Measurements from ENCODE around the gene CES2.
A peak's percentile ranks its signal among the peaks of the same experiment; 100 is the strongest.
"Not testable (repeated sequence)": the region's sequence is repeated elsewhere in the genome, so short reads cannot be mapped to it uniquely, and the experiment has no call there.

The CES2 gene

DNA sequence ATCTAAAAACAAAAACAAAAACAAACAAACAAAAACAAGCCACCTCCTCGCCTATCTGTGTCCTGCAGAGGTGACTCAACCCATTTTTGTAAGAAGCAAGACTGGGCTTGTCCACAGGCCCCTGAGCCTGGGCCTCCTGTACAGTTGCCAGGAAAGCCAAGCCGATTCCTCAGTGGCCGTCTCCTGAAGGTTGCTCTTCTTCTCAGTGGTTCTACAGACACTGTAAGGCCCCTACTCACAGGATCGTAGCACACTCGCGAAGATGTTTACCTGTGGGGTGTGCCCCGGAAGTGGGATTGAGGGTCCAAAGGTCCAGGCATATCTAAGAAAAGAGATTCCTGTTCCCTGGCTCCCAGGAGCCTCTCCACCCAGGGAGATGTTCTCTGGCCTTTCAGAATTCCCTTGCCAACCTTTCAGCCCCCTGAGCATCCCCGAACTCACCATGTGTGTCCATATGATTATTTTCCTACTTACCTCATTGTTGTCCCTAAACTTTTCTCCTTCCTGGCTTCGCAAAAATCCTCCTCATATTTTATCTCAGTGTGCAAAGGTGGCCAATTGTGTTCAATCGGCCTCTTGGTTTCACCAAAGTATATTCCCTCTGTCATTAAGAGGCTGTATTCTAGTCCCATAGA, 18.3 kb downstream of the CES2 start:
- DNase-seq (ENCODE audit: low spot score): no peak

DNA sequence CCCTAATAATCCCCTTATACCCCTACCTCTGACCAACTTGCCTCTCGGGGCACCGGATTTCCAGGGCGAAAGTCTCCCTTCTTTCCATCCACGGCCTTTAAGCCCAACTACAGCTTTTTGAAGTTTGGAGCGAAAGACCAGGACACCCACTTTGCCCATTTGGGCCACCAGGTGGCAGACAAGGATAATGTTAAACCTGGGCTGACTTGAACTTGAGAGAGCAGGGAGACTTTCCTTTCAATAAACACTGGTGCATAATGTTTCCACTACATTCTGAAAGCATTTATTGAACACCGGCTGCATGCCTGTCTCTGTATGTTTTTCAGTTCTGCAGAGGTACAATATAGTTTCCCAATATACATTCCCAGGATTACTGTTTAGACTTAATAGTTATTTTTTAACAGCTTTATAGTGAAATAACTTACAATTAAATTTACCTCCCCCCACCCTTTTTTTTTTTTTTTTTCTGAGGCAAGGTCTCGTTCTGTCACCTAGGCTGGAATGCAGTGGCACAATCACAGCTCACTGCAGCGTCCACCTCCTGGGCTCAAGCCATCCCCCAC, 18.9 kb downstream of the CES2 start:
- DNase-seq (ENCODE audit: low spot score): peak; percentile 89

DNA sequence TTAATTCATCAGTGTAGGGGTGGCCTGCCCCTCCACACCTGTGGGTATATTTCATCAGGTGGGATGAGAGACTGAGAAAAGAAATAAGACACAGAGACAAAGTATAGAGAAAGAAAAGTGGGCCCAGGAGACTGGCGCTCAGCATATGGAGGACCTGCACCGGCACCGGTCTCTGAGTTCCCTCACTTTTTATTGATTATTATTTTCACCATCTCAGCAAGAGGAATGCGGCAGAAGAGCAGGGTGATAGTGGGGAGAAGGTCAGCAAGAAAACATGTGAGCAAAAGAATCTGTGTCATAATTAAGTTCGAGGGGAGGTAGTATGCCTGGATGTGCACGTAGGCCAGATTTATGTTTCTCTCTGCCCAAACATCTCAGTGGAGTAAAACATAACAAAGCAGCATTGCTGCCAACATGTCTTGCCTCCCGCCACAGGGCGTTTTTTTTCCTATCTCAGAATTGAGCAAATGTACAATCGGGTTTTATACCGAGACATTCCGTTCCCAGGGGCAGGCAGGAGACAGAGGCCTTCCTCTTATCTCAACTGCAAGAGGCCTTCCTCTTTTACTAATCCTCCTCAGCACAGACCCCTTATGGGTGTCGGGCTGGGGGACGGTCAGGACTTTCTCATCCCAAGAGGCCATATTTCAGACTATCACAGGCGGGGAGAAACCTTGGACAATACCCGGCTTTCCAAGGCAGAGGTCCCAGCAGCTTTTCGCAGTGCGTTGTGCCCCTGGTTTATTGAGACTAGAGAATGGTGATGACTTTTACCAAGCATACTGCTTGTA, 20.2 kb downstream of the CES2 start:
- not testable (repeated sequence) for DNase-seq (ENCODE audit: low spot score)

DNA sequence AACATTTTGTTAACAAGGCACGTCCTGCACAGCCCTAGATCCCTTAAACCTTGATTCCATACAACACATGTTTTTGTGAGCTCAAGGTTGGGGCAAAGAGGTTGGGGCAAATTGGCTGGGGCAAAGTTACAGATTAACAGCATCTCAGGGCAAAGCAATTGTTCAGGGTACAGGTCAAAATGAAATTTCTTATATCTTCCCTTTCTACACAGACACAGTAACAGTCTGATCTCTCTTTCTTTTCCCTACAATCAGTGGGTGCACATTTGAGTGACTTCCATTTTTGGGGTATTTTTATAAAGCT, 20.8 kb downstream of the CES2 start:
- not testable (repeated sequence) for DNase-seq (ENCODE audit: low spot score)

DNA sequence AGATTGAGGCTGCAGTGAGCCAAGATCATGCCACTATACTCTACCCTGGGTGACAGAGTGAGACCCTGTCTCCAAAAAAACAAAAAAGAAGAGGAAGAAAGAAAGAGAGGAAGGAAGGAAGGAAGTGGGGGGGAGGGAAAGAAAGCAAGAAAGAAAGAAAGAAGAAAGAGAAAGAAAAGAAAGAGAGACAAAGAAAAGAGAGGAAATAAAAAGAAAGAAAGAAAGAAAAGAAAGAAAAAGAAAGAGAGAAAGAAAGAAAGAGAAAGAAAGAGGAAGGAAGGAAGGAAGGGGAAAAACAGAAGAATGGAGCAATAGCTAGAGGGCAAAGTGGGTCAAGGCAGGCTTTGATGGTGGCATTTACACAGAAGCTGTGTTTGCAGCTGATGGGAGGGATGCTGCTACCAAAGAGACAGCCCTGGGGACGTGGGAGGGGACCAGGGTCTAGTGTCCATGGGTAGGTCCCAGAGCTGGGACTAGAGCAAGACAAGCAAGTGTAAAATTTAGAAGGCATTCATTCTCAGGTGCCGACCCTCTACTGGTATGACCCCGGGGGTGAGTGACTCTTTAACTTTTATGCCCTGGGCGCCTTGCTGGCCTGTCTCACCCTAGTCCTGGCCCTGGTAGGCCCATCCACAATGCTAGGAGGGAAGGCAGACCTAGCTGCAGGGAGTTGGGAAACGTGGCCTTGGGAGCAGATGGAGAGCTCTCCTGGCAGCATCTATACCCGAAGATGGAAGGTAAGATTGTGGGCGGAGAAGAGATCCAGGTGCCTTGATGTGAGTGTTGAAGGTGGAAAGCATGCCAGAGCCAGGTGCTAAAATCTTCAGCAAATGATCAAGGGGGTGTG, 23.8 kb downstream of the CES2 start:
- no peak for DNase-seq (ENCODE audit: low spot score)

DNA sequence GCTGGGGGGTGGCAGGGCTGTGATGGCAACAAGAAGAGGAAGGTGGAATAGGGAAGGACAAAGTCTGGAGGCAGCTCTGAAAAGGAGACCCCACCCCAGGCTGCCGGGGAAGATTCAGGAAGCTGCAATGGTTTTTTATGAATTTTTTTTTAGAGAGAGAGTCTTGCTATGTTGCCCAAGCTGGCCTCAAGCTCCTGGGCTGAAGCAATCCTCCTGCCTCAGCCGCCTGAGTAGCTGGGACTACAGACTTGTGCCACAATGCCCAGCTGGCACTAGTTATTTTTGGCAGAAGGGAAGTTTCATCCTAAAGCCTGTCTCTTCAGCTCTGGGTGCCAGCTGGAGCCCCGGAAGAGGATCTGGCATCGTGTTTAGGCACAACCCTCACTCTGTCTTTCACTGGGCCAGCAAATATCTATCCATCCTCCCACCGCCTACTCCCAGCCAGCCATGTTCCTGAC, 24.4 kb downstream of the CES2 start:
- DNase-seq (ENCODE audit: low spot score): peak; percentile 67

DNA sequence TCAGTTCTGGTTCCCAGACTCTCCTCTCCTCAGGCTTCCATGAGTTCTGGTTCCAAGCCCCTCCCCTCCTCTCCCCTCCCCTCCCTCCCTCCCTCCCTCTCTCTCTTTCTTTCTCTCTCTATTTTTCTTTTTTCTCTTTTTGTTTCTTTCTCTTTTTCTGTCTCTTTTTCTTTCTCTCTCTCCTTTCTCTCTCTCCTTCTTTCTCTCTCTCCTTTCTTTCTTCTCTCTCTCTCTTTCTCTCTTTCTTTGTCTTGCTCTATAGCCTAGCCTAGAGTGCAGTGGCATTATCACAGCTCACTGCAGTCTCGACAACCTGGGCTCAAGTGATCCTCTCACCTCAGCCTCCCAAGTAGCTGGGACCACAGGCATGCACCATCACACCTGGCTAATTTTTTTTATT, 25.0 kb downstream of the CES2 start:
- no peak for DNase-seq (ENCODE audit: low spot score)

DNA sequence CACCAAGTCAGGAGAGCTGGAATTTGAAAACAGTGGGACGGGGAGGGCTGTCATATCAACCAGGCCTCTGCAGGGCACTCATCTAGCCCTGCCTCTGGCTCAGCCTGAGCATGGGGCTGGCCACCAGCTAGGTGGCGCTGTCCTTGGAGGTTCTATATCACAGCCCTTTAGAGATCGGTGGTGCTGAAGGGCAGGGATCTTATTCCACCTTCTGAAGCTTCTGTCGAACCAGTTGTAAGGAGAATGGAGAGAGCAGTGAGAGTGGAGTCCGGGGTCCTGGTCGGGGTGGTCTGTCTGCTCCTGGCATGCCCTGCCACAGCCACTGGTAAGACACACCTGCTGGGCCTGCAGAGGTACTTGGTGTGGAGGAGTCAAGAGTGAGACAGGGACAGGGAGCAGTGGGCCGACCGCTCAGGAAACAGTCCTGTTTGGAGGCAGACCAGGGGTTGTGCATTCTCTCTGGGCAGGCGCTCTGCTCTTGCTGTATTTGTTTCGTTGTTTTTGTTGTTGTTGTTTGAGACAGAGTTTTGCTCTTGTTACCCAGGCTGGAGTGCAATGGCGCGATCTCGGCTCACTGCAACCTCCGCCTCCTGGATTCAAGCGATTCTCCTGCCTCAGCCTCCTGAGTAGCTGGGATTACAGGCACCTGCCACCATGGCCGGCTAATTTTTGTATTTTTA, 25.9 kb downstream of the CES2 start, which contains the start of gene CES3:
Gene CES3 (plus strand): TSS at position 202 of the 680 bp plus-strand sequence. CDS start 42 bp downstream, at position 244.
- DNase-seq (ENCODE audit: low spot score): peak; percentile 73

DNA sequence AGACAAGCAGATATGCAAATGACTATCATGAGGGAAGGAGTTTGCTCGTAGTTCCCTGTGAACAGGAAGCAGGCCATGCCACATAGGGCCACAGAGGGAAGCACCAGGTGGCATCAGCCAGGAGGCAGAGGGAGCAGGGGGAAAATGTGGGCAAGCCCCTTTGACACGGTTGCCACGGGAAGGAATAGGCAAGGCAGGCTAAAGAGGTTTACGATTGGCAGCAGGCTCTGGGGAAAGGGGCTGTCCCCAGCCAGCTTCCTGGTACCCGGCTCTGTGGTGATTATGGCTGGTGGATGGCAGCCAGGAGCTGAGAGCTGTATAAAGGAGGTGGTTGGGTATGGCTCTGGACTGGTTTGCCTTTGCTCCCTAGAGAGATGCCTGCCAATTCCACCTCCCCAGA, 26.6 kb downstream of the CES2 start:
- no peak for DNase-seq (ENCODE audit: low spot score)

DNA sequence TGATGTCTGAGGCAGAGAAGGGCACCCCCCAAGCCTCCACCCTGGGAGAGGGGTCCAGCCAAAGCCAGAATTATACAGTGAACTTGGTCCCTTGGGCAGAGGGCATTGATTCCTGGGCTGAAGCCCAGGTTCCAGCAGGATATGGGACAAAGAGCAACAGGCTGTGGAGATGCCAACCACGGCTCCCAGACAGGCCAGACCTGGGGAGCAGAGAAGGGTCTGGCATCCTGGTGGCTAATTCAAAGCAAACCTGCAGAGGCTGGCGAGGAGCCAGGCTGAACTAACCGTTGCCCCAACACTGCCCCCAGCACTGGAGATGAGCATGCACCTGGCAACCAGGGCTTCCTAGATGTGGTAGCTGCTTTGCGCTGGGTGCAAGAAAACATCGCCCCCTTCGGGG, 28.7 kb downstream of the CES2 start:
- no peak for DNase-seq (ENCODE audit: low spot score)

DNA sequence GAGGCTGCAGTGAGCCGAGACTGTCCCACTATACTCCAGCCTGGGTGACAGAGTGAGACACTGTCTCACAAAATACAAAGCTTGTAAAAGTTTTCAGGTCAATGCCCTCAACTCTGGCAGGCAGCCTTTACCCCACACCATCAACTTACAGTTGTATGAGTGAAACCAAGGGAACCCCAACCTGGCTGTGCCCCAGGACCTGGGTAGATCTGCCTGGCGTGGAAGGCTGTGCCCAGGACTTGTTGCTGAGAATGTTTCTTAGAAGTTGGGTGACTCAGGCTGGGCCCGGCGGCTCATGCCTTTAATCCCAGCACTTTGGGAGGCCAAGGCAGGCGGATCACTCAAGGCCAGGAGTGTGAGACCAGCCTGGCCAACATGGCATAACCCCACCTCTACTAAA, 33.5 kb downstream of the CES2 start:
- no peak for DNase-seq (ENCODE audit: low spot score)

DNA sequence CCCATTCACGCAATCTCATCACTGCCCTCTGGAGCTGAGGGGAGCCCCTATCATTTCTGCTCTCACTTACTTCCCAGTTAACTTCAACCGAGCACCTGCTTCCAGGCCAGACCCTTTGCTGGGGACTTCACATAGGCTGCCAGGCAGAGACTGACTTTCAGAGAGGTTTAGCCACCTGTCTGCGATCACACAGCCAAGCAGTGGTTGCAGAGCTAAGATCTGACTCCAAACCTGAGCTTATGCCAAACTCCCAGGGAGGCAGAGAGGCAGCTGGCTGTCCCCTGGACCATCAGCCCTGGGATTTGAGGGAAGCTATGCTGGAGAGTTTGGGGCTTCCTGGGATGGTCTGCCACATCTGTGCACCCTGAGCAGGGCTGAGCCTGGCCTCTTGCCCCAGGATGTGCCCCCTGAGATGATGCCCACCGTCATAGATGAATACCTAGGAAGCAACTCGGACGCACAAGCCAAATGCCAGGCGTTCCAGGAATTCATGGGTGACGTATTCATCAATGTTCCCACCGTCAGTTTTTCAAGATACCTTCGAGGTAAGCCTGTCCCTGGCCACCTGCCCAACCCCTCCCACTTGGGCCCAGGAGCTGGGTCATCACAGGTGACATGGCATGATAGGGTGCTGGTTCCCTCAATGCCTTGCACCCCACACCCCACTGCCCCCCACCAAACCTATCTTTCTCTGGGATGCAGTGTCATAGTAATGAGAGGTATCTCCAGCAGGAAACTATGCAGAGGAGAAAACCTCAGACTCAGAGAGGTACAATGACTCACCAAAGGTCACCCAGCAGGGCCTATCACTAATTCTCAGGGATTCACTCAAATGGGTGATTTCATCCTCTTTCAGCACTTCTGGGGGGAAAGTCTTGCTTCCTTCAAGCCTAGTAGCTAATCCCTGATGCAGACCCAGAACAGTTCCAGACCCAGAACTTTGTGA, 35.7 kb downstream of the CES2 start:
- DNase-seq (ENCODE audit: low spot score): no peak

DNA sequence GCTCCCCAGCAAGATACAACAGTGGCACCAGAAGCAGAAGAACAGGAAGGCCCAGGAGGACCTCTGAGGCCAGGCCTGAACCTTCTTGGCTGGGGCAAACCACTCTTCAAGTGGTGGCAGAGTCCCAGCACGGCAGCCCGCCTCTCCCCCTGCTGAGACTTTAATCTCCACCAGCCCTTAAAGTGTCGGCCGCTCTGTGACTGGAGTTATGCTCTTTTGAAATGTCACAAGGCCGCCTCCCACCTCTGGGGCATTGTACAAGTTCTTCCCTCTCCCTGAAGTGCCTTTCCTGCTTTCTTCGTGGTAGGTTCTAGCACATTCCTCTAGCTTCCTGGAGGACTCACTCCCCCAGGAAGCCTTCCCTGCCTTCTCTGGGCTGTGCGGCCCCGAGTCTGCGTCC, 37.7 kb downstream of the CES2 start:
- DNase-seq (ENCODE audit: low spot score): no peak

DNA sequence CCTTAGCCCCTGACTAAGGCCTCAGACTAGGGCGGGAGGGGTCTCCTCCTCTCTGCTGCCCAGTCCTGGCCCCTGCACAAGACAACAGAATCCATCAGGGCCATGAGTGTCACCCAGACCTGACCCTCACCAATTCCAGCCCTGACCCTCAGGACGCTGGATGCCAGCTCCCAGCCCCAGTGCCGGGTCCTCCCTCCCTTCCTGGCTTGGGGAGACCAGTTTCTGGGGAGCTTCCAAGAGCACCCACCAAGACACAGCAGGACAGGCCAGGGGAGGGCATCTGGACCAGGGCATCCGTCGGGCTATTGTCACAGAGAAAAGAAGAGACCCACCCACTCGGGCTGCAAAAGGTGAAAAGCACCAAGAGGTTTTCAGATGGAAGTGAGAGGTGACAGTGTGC, 38.4 kb downstream of the CES2 start:
- no peak for DNase-seq (ENCODE audit: low spot score)

DNA sequence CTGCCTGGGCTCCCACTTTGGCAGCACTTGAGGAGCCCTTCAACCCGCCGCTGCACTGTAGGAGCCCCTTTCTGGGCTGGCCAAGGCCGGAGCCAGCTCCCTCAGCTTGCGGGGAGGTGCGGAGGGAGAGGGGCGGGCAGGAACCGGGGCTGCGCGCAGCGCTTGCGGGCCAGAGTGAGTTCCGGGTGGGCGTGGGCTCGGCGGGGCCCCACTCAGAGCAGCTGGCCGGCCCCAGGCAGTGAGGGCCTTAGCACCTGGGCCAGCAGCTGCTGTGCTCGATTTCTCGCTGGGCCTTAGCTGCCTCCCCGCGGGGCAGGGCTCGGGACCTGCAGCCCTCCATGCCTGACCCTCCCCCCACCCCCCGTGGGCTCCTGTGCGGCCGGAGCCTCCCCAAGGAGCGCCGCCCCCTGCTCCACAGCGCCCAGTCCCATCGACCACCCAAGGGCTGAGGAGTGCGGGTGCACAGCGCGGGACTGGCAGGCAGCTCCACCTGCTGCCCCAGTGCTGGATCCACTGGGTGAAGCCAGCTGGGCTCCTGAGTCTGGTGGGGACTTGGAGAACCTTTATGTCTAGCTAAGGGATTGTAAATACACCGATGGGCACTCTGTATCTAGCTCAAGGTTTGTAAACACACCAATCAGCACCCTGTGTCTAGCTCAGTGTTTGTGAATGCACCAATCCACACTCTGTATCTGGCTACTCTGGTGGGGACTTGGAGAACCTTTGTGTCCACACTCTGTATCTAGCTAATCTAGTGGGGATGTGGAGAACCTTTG, 39.0 kb downstream of the CES2 start:
- DNase-seq (ENCODE audit: low spot score): not testable (repeated sequence)

DNA sequence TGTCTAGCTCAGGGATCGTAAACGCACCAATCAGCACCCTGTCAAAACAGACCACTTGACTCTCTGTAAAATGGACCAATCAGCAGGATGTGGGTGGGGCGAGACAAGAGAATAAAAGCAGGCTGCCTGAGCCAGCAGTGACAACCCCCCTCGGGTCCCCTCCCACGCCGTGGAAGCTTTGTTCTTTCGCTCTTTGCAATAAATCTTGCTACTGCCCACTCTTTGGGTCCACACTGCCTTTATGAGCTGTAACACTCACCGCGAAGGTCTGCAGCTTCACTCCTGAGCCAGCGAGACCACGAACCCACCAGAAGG, 39.6 kb downstream of the CES2 start:
- DNase-seq (ENCODE audit: low spot score): not testable (repeated sequence)

DNA sequence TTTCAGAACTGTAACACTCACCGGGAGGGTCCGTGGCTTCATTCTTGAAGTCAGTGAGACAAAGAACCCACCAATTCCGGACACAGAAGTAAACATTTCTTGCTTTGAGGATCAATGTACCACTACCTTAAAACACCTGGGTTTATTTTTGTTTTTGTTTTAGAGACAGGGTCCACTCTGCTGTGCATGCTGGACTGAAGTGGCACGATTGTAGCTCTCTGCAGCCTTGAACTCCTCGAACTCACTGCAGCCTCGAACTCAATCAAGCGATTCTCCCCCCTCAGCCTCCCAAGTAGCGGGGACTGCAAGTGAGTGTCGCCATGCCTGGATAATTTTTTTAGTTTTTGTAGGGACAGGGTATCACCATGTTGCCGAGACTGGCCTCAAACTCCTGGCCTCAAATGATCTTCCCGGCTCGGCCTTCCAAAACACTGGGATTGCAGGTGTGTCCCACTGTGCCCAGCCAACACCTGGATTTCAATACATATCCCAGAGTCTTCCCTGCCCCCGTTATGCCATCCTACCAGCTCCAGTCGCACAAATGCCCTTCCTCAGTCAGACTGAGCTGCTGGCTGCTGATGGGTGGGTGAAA, 40.1 kb downstream of the CES2 start:
- no peak for DNase-seq (ENCODE audit: low spot score)

DNA sequence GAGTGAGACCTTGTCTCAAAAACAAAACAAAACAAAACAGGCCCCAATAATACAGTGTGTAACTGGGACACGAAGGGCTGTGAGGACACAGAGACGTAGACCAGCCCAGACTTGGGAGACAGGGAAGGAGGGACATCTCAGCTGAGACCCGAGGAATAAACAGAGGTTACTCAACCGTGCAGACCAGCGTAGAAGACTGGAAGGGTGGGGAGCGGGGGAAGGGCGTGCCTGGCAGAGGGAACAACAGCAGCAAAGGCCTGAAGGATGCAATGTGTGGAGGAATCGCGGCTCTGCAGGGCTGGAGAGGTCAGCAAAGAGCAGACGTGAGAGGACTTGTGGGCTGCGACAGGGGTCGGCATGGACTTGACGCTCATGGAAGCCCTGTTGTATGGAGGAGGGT, 41.4 kb downstream of the CES2 start:
- no peak for DNase-seq (ENCODE audit: low spot score)

DNA sequence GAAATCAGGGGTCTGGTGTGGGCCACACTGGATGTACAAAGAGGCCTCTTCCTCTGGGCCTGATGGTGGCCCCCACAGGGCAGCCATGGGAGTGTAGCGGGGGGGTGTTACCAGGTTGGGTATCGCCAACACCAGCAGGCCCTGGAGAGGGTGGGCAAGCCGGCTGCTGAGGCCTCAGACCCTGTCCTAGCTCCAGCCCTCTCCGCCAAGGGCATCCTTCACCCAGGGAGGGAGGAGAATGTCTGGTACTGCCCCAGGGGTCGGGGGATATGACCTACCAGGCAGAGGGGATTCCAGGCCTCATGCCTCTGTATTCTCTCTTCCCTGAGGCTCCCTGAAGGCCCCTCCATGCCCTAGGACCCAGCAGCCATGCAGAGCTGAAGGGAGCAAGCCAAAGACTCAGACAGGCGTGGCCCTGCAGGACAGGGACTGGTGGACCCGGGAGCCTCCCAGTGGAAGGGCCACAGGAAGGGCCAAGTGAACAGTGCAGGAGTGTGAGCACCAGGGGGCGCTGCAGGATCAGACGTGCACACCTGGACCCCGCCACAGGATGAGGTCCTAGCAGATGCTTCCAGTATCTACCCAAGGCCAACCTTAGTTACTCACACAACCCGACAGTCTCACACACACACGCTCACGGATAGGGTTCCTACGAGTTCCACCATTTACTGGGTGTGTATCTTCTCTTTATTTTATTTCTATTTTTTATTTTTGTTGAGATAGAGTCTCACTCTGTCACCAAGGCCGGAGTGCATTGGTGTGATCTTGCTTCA, 42.2 kb downstream of the CES2 start:
- DNase-seq (ENCODE audit: low spot score): peak; percentile 94
